Karpas-422 (cell line): ENCODE measurements around the gene OR51B2. TPM values are rescaled to one million over a fixed set of nuclear protein-coding genes. Genes with fewer than 3 reads are reported as not detected.

Experiments used
- DNase-seq: peaks from one replicate; pipeline ENCODE4 v3.0.0-alpha.2; 2015
- H2AFZ ChIP-seq: fragments of 200-600 bp; sonication (generic); 2 replicates; pipeline ENCODE4 v1.6.1; 2014; ENCODE audit warnings: antibody characterized with exemption, low read length, mixed read lengths
- H3K27ac ChIP-seq: fragments of 200-600 bp; sonication (generic); 2 replicates; pipeline ENCODE4 v1.5.1; 2014; ENCODE audit warnings: mild to moderate bottlenecking, low read length, moderate library complexity
- H3K27me3 ChIP-seq: fragments of 200-600 bp; sonication (generic); 2 replicates; pipeline ENCODE4 v1.6.1; 2014; ENCODE audit warnings: low read length, mixed read lengths
- H3K36me3 ChIP-seq: fragments of 200-600 bp; sonication (generic); 2 replicates; pipeline ENCODE4 v1.6.1; 2014; ENCODE audit warnings: low read length, mixed read lengths; ENCODE audit not compliant: insufficient read depth
- H3K4me1 ChIP-seq: fragments of 200-600 bp; sonication (generic); 2 replicates; pipeline ENCODE4 v1.6.1; 2014; ENCODE audit warnings: mild to moderate bottlenecking, low read length, mixed read lengths
- H3K4me2 ChIP-seq: fragments of 200-600 bp; sonication (generic); 2 replicates; pipeline ENCODE4 v1.6.1; 2014; ENCODE audit warnings: low read length, low read depth, mild to moderate bottlenecking; ENCODE audit not compliant: poor library complexity, severe bottlenecking
- H3K4me3 ChIP-seq: fragments of 200-600 bp; sonication (generic); 2 replicates; pipeline ENCODE4 v1.5.1; 2014; ENCODE audit warnings: mild to moderate bottlenecking, antibody characterized with exemption, low read length, mixed read lengths
- H3K79me2 ChIP-seq: fragments of 200-600 bp; sonication (generic); 2 replicates; pipeline ENCODE4 v1.6.1; 2014; ENCODE audit warnings: mild to moderate bottlenecking, low read length, mixed read lengths
- H3K9ac ChIP-seq: fragments of 200-600 bp; sonication (generic); 2 replicates; pipeline ENCODE4 v1.6.0; 2014; ENCODE audit warnings: low read length
- H3K9me2 ChIP-seq: fragments of 200-600 bp; sonication (generic), shearing (Covaris generic); replicated peaks from 2 replicates; pipeline ENCODE4 v1.6.0; 2014; ENCODE audit warnings: mild to moderate bottlenecking, low read length, moderate library complexity; ENCODE audit not compliant: insufficient read depth
- H3K9me3 ChIP-seq: fragments of 300-700, 200-600 bp; sonication (generic); 2 replicates; pipeline ENCODE4 v1.6.1; 2014; ENCODE audit warnings: low read length, mixed read lengths
- H4K20me1 ChIP-seq: fragments of 200-600 bp; sonication (generic); 2 replicates; pipeline ENCODE4 v1.6.1; 2014; ENCODE audit warnings: mild to moderate bottlenecking, antibody characterized with exemption, low read length, low read depth; ENCODE audit not compliant: insufficient read depth
- total RNA-seq: library from RNA; depleted of rRNA; stranded (reverse); fragments of >200 nt; shearing (Covaris generic); gene quantifications from 2 replicates; pipeline ENCODE4 v1.2.3, GENCODE V29; 2014; ENCODE audit warnings: low replicate concordance

The OR51B2 gene
- total RNA-seq, 1 experiment from 2014 or later, result not detected

DNA sequence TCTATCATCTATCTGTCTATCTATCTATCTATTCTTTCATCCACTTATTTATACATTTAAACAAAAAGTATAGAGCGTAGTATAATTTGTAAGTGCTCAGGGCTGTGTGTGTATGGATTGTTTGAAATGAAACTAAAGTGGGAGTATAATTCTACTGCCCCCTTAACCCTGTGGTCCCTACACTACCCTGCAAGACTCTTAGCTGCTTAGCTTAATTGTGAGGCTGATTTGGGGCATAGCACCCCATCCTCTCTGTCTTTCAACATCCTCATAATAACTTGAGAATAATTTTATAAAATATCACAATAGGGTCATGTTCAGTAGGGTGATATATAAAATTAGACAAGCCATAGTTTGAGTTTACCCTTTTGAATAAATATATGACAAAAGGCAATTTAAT lies 34.0 kb downstream of the OR51B2 start:
- H3K27ac ChIP-seq, result no peak overlapping the region
- H3K4me2 ChIP-seq, result no peak overlapping the region
- no peaks in the 10 kb centered on the region for H3K36me3 ChIP-seq
- H3K4me3 ChIP-seq, result no peak overlapping the region
- no peak for DNase-seq
- no peaks in the 10 kb centered on the region for H3K9me2 ChIP-seq
- no peak overlapping the region for H3K9ac ChIP-seq
- H3K4me1 ChIP-seq, result no peaks in the 10 kb centered on the region
- no peaks in the 10 kb centered on the region for H3K27me3 ChIP-seq
- no peak overlapping the region for H2AFZ ChIP-seq
- no peaks in the 10 kb centered on the region for H3K9me3 ChIP-seq
- no peaks in the 10 kb centered on the region for H4K20me1 ChIP-seq
- H3K79me2 ChIP-seq, result no peaks in the 10 kb centered on the region

DNA sequence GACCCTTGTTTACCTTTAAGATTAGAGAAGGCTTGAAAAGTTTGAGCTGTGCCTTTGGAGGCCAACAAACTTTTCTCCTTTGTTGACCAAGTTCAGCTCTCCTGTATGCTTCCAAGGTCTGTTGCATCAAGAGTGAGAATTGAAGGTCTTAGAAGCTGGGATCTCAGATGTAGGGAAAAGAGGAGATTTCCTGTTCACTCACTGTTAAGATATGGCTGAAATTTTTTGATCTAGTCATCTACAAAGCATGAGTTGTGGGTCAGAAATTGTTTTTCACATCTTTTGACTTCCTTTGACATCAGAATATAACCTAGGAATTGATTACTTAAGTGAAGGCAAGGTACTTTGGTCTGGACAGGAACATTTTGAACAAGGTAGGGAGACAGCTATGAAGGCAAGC lies 34.4 kb downstream of the OR51B2 start:
- Histone ChIP-seq H2AFZ (no peak overlapping the region), H3K9me2 (no peaks in the 10 kb centered on the region), H3K27me3 (no peaks in the 10 kb centered on the region), H4K20me1 (no peaks in the 10 kb centered on the region), H3K9ac (no peak overlapping the region), H3K4me3 (no peak overlapping the region), H3K4me2 (no peak overlapping the region), H3K36me3 (no peaks in the 10 kb centered on the region), H3K79me2 (no peaks in the 10 kb centered on the region), H3K4me1 (no peaks in the 10 kb centered on the region), H3K27ac (no peak overlapping the region), H3K9me3 (no peaks in the 10 kb centered on the region)
- no peak for DNase-seq

DNA sequence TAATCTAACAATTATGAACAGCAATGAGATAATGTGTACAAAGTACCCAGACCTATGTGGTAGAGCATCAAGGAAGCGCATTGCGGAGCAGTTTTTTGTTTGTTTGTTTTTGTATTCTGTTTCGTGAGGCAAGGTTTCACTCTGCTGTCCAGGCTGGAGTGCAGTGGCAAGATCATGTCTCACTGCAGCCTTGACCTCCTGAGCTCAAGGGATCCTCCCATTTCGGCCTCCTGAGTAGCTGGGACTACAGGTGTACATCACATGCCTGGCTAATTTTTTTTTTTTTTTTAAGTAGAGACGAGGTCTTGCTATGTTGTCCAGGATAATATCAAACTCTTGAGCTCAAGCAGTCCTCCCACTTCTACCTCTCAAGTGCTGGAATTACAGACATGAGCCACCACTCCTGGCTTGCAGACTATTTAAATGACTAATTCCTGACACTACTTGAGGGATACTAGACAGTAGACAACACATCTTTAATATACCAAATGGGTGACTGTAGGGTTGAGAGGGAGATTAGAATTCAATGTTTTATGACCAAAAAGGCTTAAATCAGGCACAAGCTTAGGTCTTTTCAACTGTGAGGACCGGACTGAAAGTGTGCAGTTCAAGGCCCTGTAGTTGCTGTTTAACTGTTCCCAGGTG lies 35.1 kb downstream of the OR51B2 start:
- Histone ChIP-seq H4K20me1 (no peaks in the 10 kb centered on the region), H3K27ac (no peak overlapping the region), H3K9ac (no peak overlapping the region), H3K79me2 (no peaks in the 10 kb centered on the region), H3K4me3 (no peak overlapping the region), H3K9me2 (no peaks in the 10 kb centered on the region), H3K4me1 (no peaks in the 10 kb centered on the region), H3K4me2 (no peak overlapping the region), H2AFZ (no peak overlapping the region), H3K9me3 (no peaks in the 10 kb centered on the region), H3K36me3 (no peaks in the 10 kb centered on the region), H3K27me3 (no peaks in the 10 kb centered on the region)
- no peak for DNase-seq

DNA sequence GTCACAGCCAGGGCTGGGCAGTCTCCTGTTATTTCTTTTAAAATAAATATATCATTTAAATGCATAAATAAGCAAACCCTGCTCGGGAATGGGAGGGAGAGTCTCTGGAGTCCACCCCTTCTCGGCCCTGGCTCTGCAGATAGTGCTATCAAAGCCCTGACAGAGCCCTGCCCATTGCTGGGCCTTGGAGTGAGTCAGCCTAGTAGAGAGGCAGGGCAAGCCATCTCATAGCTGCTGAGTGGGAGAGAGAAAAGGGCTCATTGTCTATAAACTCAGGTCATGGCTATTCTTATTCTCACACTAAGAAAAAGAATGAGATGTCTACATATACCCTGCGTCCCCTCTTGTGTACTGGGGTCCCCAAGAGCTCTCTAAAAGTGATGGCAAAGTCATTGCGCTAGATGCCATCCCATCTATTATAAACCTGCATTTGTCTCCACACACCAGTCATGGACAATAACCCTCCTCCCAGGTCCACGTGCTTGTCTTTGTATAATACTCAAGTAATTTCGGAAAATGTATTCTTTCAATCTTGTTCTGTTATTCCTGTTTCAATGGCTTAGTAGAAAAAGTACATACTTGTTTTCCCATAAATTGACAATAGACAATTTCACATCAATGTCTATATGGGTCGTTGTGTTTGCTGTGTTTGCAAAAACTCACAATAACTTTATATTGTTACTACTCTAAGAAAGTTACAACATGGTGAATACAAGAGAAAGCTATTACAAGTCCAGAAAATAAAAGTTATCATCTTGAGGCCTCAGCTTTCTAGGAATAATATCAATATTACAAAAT lies 35.8 kb downstream of the OR51B2 start:
- no peak overlapping the region for H3K4me2 ChIP-seq
- H3K9ac ChIP-seq, result no peak overlapping the region
- no peaks in the 10 kb centered on the region for H3K79me2 ChIP-seq
- no peaks in the 10 kb centered on the region for H3K36me3 ChIP-seq
- H4K20me1 ChIP-seq, result no peaks in the 10 kb centered on the region
- no peaks in the 10 kb centered on the region for H3K4me1 ChIP-seq
- H3K4me3 ChIP-seq, result no peak overlapping the region
- H3K27ac ChIP-seq, result no peak overlapping the region
- H3K27me3 ChIP-seq, result no peaks in the 10 kb centered on the region
- no peak overlapping the region for H2AFZ ChIP-seq
- H3K9me3 ChIP-seq, result no peaks in the 10 kb centered on the region
- DNase-seq, result no peak
- no peaks in the 10 kb centered on the region for H3K9me2 ChIP-seq

DNA sequence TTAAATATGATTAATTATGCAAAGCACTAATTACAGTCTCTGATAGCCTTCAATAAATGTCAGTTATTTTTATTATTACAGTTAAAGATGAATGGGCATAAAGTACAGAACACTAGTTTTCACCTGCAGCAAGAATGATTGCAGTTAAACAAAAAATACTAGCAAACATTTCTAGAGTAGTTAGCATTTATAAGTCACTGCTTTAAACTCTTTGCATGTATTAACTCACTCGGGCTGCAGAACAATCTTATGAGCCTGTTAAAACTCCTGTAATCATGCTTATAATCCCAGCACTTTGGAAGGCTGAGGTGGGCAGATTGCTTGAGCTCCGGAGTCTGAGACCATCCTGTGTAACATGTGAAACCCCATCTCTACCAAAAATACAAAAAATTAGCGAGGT lies 37.2 kb downstream of the OR51B2 start:
- H3K4me1 ChIP-seq, result no peaks in the 10 kb centered on the region
- H3K36me3 ChIP-seq, result no peaks in the 10 kb centered on the region
- no peaks in the 10 kb centered on the region for H3K9me3 ChIP-seq
- DNase-seq, result no peak
- no peak overlapping the region for H3K4me2 ChIP-seq
- no peaks in the 10 kb centered on the region for H3K27me3 ChIP-seq
- no peak overlapping the region for H3K9ac ChIP-seq
- H3K27ac ChIP-seq, result no peak overlapping the region
- H2AFZ ChIP-seq, result no peak overlapping the region
- H3K79me2 ChIP-seq, result no peaks in the 10 kb centered on the region
- H3K9me2 ChIP-seq, result no peaks in the 10 kb centered on the region
- no peaks in the 10 kb centered on the region for H4K20me1 ChIP-seq
- no peak overlapping the region for H3K4me3 ChIP-seq

DNA sequence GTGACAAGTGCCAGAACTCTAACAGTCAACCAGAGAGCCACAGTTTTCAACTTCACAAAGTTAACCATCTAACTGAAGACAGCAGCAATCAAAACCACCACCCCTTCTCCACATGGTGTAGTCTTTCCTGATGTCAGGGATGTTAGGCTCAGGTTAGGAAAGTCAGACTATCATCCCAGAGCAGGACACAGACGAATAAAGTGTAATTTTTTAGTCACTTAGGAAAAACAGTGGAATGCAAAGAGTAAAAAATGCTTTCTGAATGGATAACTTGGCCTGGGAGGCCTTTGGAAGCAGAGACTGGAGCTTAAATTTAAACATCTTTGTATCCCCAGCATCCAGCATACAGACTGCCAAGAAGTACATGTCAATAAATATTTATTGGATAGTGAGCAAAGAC lies 37.7 kb downstream of the OR51B2 start:
- DNase-seq, result no peak
- no peak overlapping the region for H3K27ac ChIP-seq
- no peaks in the 10 kb centered on the region for H3K9me2 ChIP-seq
- no peak overlapping the region for H3K4me2 ChIP-seq
- no peaks in the 10 kb centered on the region for H4K20me1 ChIP-seq
- no peaks in the 10 kb centered on the region for H3K9me3 ChIP-seq
- H3K4me3 ChIP-seq, result no peak overlapping the region
- H3K9ac ChIP-seq, result no peak overlapping the region
- H3K4me1 ChIP-seq, result no peaks in the 10 kb centered on the region
- no peaks in the 10 kb centered on the region for H3K36me3 ChIP-seq
- no peak overlapping the region for H2AFZ ChIP-seq
- no peaks in the 10 kb centered on the region for H3K27me3 ChIP-seq
- no peaks in the 10 kb centered on the region for H3K79me2 ChIP-seq

DNA sequence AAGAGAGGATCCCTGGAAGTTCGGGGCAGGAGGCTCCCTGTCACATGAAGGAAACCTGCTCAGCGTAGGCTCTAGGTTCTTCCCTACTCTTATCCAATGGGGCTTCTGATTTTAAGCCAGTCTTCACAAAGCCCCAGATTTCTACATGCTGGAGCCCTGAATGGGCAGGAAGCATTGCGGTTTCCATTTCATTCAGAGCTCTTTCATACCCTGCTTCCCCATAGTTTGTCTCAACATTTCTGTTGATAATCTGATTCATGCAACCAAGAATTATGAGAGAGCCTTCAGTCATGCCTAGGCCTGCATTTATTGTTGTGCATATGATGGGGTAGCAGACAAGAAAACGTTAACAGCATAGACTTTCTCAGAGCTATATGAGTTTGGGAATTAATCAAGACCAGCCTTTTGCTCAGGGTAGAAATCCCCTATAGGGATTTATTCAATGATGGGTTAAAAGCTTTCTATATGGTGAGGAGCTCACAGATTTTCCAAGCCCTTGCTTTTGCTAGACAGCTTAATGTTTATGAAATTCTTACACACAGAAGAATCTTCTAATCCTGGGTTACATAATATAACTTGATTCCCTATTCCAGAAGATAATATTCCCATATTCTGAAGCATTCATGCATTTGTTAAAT lies 38.3 kb downstream of the OR51B2 start:
- no peaks in the 10 kb centered on the region for H3K79me2 ChIP-seq

DNA sequence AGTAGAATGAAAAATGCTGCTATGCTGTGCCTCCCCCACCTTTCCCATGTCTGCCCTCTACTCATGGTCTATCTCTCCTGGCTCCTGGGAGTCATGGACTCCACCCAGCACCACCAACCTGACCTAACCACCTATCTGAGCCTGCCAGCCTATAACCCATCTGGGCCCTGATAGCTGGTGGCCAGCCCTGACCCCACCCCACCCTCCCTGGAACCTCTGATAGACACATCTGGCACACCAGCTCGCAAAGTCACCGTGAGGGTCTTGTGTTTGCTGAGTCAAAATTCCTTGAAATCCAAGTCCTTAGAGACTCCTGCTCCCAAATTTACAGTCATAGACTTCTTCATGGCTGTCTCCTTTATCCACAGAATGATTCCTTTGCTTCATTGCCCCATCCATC lies 39.5 kb downstream of the OR51B2 start:
- DNase-seq, result no peak
- H3K4me2 ChIP-seq, result no peak overlapping the region
- no peaks in the 10 kb centered on the region for H3K9me2 ChIP-seq
- H3K36me3 ChIP-seq, result no peaks in the 10 kb centered on the region
- no peaks in the 10 kb centered on the region for H4K20me1 ChIP-seq
- no peaks in the 10 kb centered on the region for H3K9me3 ChIP-seq
- 0 out of 2 replicates have a peak, but pooled peaks cover 2% of the 10 kb centered on the region for H3K4me1 ChIP-seq
- no peaks in the 10 kb centered on the region for H3K27me3 ChIP-seq
- no peak overlapping the region for H3K4me3 ChIP-seq
- H3K79me2 ChIP-seq, result no peaks in the 10 kb centered on the region
- no peak overlapping the region for H3K9ac ChIP-seq
- H3K27ac ChIP-seq, result no peak overlapping the region
- no peak overlapping the region for H2AFZ ChIP-seq

More for the DNA sequence above, 38.3 kb downstream of the OR51B2 start:
- no peaks in the 10 kb centered on the region for H3K27me3 ChIP-seq
- H3K4me3 ChIP-seq, result no peak overlapping the region
- no peaks in the 10 kb centered on the region for H3K9me3 ChIP-seq
- H3K4me2 ChIP-seq, result no peak overlapping the region
- DNase-seq, result no peak
- no peaks in the 10 kb centered on the region for H3K9me2 ChIP-seq
- no peaks in the 10 kb centered on the region for H3K36me3 ChIP-seq
- no peak overlapping the region for H3K9ac ChIP-seq
- no peak overlapping the region for H2AFZ ChIP-seq
- H3K4me1 ChIP-seq, result no peaks in the 10 kb centered on the region
- H3K27ac ChIP-seq, result no peak overlapping the region
- no peaks in the 10 kb centered on the region for H4K20me1 ChIP-seq
